ENCODE measurements around the gene RUSC2. TPM values are rescaled to one million over a fixed set of nuclear protein-coding genes. Genes with fewer than 3 reads are reported as not detected.
"Not testable (repeated sequence)": the region's sequence is repeated elsewhere in the genome, so short reads cannot be mapped to it uniquely, and the experiment has no call there.

The RUSC2 gene
- total RNA-seq, 2 experiments from 2014 or later: 1.6 to 1.8 TPM

GRCh38 chr9:35490155-35490909, 421 bp downstream of the RUSC2 start:
- no peaks in the 10 kb centered on the region for H3K36me3 Mint-ChIP-seq (ENCODE audit: low read depth)
- peaks cover 14% of the 10 kb centered on the region for H3K27me3 Mint-ChIP-seq
- no peak for ATAC-seq (ENCODE audit: poor library complexity)
- H3K4me1 Mint-ChIP-seq (ENCODE audit: low read depth): peaks cover 34% of the 10 kb centered on the region
- H3K9me3 ChIP-seq (ENCODE audit: control insufficient read depth in 1 of 2, insufficient read depth in 1 of 2, low read length in 2 of 2): peaks cover 0 to 12% of the 10 kb centered on the region in 2 experiments
- POLR2A ChIA-PET: no interaction called here
- DNase-seq: peak in 2 of 14 experiments; percentile 12 to 28
- no peak for TF ChIP-seq CTCF (IDR thresholded peaks at IDR 0.05)
- H3K4me3 Mint-ChIP-seq: peak overlapping the region; percentile 84
- no peaks in the 10 kb centered on the region for H3K9me3 Mint-ChIP-seq
- no peak overlapping the region for H3K27ac ChIP-seq (ENCODE audit: low read depth in 1 of 2, low read length in 2 of 2)
- H3K27ac Mint-ChIP-seq: peak overlapping the region; percentile 68
- H3K4me3 ChIP-seq (ENCODE audit: low read length): peak overlapping the region; percentile 49
- intact Hi-C loops (cut with DNase I, micrococcal nuclease): no loop called here
- CTCF ChIA-PET: interaction anchor here (1.2 kb wide), 1 partner anchor 439 kb away, joined by 3 read pairs; no protein-coding TSS in a partner anchor
- no peaks in the 10 kb centered on the region for H3K36me3 ChIP-seq (ENCODE audit: insufficient read depth, low read length)
- peaks cover 12 to 13% of the 10 kb centered on the region in 2 experiments for H3K27me3 ChIP-seq (ENCODE audit: control insufficient read depth in 1 of 2, insufficient read depth in 2 of 2, low read length in 2 of 2)
- peaks cover 15% of the 10 kb centered on the region for H3K4me1 ChIP-seq (ENCODE audit: insufficient read depth, low read length)

GRCh38 chr9:35490910-35491465, 1.1 kb downstream of the RUSC2 start:
- Histone ChIP-seq H3K36me3 (ENCODE audit: insufficient read depth, low read length) (no peaks in the 10 kb centered on the region), H3K9me3 (ENCODE audit: control insufficient read depth in 1 of 2, insufficient read depth in 1 of 2, low read length in 2 of 2) (peaks cover 0 to 12% of the 10 kb centered on the region in 2 experiments), H3K27me3 (ENCODE audit: control insufficient read depth in 1 of 2, insufficient read depth in 2 of 2, low read length in 2 of 2) (peaks cover 12 to 13% of the 10 kb centered on the region in 2 experiments), H3K4me3 (ENCODE audit: low read length) (no peak overlapping the region), H3K4me1 (ENCODE audit: insufficient read depth, low read length) (peaks cover 17% of the 10 kb centered on the region), H3K27ac (ENCODE audit: low read depth in 1 of 2, low read length in 2 of 2) (no peak overlapping the region)
- ChIA-PET POLR2A (no interaction called here), CTCF (no interaction called here)
- Mint-ChIP-seq H3K36me3 (ENCODE audit: low read depth) (no peaks in the 10 kb centered on the region), H3K9me3 (no peaks in the 10 kb centered on the region), H3K4me1 (ENCODE audit: low read depth) (peaks cover 41% of the 10 kb centered on the region), H3K4me3 (peak overlapping the region; percentile 84), H3K27me3 (peaks cover 14% of the 10 kb centered on the region), H3K27ac (peak overlapping the region; percentile 51)
- DNase-seq (no peak), ATAC-seq (ENCODE audit: poor library complexity) (no peak)
- intact Hi-C loops (cut with DNase I, micrococcal nuclease): no loop called here
- TF ChIP-seq CTCF (IDR thresholded peaks at IDR 0.05): no peak

- Mint-ChIP-seq H3K27me3 (peaks cover 14% of the 10 kb centered on the region), H3K4me1 (ENCODE audit: low read depth) (peaks cover 56% of the 10 kb centered on the region)
- H3K27ac Mint-ChIP-seq; POLR2A ChIA-PET; H3K9me3 Mint-ChIP-seq; DNase-seq; H3K27ac ChIP-seq (ENCODE audit: low read depth in 1 of 2, low read length in 2 of 2); ATAC-seq (ENCODE audit: poor library complexity); H3K36me3 Mint-ChIP-seq (ENCODE audit: low read depth); CTCF ChIA-PET; H3K36me3 ChIP-seq (ENCODE audit: insufficient read depth, low read length); H3K4me3 ChIP-seq (ENCODE audit: low read length); intact Hi-C loops (cut with DNase I, micrococcal nuclease); H3K4me3 Mint-ChIP-seq: not testable (repeated sequence)
- Histone ChIP-seq H3K27me3 (ENCODE audit: control insufficient read depth in 1 of 2, insufficient read depth in 2 of 2, low read length in 2 of 2) (peaks cover 12 to 13% of the 10 kb centered on the region in 2 experiments), H3K4me1 (ENCODE audit: insufficient read depth, low read length) (peaks cover 18% of the 10 kb centered on the region), H3K9me3 (ENCODE audit: control insufficient read depth in 1 of 2, insufficient read depth in 1 of 2, low read length in 2 of 2) (peaks cover 0 to 12% of the 10 kb centered on the region in 2 experiments)
These were observed 3.2 kb downstream of the RUSC2 start for GRCh38 chr9:35493119-35493518.

Measured in CD4-positive, alpha-beta T cell (primary cell).